AG08395 (cell line): ENCODE data around the gene PITPNM2.
"Not testable (repeated sequence)": the region's sequence is repeated elsewhere in the genome, so short reads cannot be mapped to it uniquely, and the experiment has no call there.

Experiments
- DNase-seq: peaks from one replicate; pipeline ENCODE4 v3.0.0; 2012; ENCODE audit warnings: mixed read lengths, low spot score

PITPNM2 gene

GRCh38 chr12:123120452-123121166, 30.3 kb downstream of the PITPNM2 start:
- DNase-seq: no peak

- no peak for DNase-seq
Measured at GRCh38 chr12:123119808-123120207, 31.1 kb downstream of the PITPNM2 start.

- peak; percentile 35 for DNase-seq
Measured at GRCh38 chr12:123118497-123118896, 32.4 kb downstream of the PITPNM2 start.

GRCh38 chr12:123115409-123116121, 35.3 kb downstream of the PITPNM2 start:
- DNase-seq: peak; percentile 94

- no peak for DNase-seq
Measured at GRCh38 chr12:123114304-123115083, 36.4 kb downstream of the PITPNM2 start.

- no peak for DNase-seq
Measured at GRCh38 chr12:123113026-123113425, 37.9 kb downstream of the PITPNM2 start.

DNA sequence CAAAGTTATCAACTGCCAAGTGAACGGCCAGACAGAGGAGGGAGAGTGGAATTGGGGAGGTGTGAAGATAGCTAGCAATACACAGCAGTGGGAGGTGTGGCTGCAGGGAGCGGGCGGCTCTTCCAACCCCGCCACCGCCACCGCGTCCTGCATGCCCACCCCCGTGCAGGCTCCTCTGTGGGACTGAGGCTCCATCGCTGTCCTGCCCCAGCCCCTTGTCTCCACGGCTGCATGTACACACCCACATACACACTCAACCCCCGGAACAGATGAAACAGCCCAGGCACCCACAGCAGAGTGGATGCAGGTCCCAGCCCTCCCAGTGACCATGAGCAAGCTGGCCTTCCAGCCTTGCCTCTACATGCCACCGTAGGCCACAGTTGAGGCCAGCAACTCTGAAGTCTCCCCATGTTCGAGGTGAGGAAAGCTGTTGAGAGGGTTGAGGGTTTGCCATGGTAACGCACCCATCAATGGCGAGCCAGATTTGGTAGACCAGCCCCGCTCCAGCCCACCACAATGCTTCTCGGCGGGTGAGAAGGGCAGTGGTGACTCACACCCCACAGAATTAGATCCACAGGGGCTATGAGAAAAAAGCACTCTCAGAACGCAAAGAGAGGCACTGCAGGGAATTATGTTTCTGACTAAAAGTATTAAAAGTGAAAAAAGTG, 39.3 kb downstream of the PITPNM2 start:
- DNase-seq: no peak

GRCh38 chr12:123109319-123109772, 41.5 kb downstream of the PITPNM2 start:
- no peak for DNase-seq

- no peak for DNase-seq
Measured at GRCh38 chr12:123108682-123109066, 42.2 kb downstream of the PITPNM2 start.

DNA sequence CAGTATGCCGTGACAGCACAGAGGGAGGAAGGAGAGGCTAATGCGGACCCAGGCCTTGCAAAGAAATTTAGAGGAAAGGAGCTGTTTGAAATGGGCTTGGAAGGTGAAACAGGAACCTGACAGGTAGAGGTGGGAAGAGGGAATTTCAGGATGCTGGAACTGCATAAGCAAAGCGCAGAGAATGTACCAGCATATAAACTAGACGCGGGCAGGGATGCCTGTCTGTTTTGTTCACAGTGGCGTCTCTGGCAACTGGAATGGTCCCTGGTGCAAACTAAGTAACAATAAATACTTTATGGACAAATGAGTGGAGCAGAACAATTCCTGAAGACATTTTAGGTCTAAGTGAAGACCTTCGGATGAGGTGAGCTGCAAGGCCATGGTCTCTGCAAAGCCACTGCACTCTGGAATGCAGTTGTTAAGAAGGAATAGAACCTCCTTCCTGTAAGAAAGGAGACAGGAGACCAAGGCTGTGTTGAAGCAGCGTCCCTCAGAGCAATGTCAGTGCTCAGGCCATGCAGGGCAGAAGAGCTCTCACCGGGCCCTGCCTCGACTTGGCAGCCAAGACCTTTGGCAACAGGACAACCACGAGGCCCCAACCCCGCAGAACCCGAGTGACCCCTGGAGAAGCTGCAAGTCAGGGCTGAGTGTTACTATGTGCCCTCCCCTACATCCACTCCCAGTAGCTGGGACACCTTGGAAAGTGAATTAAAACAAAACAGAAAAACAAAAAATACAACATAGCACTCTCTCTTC, 42.8 kb downstream of the PITPNM2 start:
- DNase-seq: no peak

- DNase-seq: no peak
Measured at GRCh38 chr12:123106640-123107359, 44.1 kb downstream of the PITPNM2 start.

DNA sequence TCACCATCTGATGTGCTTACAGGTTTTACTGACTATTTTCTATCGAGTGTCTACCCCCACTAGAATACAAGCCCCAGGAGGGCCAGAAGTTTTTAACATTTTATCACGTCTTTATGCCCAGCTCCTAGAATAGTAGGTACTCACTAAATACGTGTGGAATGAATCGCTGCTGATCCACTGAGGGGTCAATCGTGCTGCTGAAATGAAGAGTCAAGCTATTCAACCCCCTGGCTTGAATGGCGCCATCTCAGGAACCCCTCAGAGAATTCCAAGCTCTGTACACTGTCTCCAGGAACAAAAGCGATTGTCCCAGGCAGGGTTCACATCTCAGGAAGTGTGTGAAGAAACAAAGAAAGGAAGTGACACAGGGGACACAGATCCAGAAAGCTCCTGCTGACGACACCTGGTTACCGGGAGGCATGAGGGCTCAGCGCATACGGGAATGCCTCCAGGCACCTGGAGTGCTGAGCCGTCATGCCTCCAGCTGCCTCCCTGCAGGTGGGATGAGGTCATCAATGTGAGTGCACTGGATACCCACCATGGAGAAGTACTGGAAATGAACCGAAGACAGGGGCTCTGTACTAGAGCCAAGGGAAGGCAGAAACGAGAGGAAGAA, 45.6 kb downstream of the PITPNM2 start:
- DNase-seq: no peak

DNA sequence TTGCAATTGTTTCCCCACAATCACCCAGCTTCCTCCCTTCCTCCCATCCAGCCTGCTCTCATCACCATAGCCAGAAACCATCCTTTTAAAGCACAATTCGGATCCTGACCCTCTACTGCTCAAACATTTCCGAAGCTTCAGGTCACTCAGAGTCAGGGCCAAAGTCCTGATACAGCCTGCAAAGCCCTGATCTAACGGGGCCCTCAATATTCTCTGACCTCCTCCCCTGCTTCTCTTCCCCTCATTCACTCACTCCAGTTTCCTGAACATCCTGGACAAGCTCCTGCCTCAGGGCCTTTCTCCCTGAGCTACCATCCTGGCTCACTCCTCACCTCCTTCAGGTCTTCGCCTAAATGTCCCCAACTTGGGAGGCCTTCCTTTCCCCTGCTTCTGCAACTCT, 46.1 kb downstream of the PITPNM2 start:
- no peak for DNase-seq

GRCh38 chr12:123104094-123104493, 46.8 kb downstream of the PITPNM2 start:
- not testable (repeated sequence) for DNase-seq

GRCh38 chr12:123102781-123103503, 47.9 kb downstream of the PITPNM2 start:
- DNase-seq: no peak

- DNase-seq: no peak
Measured at GRCh38 chr12:123102366-123102765, 48.5 kb downstream of the PITPNM2 start.

DNA sequence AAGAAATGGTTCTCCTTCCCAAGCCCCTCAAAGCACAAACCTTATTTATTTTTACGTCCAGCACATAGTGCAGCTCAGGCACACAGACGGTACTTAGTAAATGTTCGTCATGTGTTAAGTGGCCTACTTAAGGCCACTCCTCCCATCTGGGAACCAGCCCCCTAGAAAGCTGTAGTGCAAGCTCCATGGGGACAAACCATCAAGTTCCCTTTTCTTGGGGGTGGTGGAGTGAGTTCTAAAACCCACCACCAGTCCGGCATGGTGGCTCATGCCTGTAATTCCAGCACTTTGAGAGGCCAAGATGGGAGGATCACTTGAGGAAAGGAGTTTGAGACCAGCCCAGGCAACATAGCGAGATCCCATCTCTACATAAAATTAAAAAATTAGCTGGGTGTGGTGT, 49.4 kb downstream of the PITPNM2 start:
- no peak for DNase-seq
